Ramos (cell line): ENCODE results near the gene FCN3.
"Not testable (repeated sequence)": the region's sequence is repeated elsewhere in the genome, so short reads cannot be mapped to it uniquely, and the experiment has no call there.

Experiments used
- in situ Hi-C: fragments of 300-500 bp; cut with MboI; formaldehyde crosslinking; loops from one replicate; pipeline ENCODE4 v1.14.3; 2022; ENCODE audit warnings: low sequenced_read_pairs; ENCODE audit not compliant: unreplicated experiment

Gene FCN3

DNA sequence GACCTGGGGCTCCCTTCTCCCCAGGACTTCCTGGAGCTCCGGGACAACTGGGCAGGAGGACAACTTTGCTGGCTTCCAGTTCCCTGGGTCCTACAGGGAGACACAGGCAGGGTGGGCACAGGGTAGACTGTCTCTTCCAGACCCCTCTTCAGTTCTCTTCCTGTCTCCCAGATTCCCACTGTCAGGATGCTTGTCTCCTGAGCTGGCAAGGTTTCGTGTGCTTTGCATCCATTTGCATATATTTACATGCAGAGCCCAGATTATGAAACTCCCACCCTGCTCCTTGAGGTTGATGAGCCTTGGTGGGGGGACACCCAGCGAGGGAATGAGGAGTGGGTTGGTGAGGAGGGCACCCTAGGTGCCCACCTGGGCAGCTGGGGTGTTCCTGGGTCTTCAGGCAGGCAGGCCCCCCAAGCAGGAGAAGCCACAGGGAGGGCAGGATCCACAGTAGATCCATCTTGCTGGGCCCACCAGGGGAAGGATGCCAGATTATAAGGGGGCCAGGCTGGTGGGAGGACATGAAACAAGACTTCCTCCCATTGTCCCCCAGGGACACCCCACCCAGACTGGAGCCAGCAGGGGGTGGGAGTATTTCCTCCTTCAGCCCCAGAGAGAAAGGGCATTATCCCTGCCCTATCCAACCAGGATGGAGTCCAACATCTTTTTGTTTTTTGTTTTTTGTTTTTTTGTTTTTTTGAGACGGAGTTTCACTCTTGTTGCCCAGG lies at the start of gene FCN3:
TSS of gene FCN3 (minus strand) at position 463 of the 725 bp plus-strand sequence. CDS start at position 457, 6 bp downstream.
- in situ Hi-C loops = no loop called here

DNA sequence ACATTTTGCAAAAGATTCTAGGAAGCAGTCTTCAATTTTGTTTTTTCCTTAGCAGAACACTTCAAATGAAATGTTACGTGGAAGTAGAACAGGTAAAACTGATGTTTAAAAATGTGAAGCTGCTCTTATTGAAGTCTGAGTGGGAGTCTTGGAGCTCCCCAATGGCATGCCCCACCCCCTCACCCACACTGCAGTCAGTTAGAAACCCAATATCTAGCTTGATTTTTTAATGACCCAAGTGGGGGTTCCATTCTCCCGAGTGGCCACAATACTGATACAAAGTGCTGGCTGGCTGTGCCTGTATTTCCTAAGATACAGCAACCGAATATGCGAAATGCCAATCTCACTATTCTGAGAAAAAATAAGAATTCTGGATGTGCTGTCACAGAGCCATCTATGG lies 49.1 kb upstream of the FCN3 start:
- in situ Hi-C loops = no loop called here

DNA sequence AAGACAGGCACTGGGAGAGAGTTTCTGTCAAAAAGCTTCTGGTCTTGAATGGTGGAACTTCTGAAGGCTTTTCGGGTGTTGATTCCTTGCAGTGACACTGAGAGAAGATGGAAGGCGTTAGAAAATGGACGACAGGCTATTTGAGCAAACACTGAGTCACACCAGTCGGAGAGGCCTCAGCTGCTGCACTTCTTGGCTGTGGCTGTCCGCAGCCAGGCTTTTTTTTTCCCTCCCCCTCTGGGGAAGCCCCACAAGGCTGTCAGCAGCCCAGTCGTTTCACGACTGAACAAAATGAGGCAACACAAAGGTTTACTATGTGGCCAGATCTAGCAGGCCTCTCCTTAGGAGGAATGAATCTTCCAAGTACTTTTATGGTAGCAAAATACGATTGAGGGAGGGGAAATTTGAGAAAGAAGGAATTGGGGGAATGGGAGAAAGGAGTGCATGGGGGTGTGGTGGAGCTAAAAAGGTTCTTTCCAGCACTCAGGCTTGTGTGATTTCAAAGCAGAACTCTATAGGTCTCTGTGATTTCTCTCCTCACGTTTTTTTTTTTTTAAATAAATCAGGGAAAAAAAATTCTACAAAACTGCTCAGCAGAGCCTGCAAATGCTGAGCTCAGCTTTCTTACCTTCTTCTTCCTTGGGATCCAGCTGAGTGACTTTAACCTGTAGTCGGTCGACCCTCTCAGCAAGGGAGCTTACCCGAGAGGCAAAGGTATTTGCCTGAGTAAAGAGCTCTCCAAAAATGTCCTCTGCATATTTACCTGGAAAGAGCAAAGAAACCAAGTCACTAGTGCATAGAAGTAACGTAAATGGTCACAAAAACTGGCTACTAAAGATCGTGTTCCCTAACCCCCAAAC lies 43.9 kb upstream of the FCN3 start:
- in situ Hi-C loops = no loop called here

DNA sequence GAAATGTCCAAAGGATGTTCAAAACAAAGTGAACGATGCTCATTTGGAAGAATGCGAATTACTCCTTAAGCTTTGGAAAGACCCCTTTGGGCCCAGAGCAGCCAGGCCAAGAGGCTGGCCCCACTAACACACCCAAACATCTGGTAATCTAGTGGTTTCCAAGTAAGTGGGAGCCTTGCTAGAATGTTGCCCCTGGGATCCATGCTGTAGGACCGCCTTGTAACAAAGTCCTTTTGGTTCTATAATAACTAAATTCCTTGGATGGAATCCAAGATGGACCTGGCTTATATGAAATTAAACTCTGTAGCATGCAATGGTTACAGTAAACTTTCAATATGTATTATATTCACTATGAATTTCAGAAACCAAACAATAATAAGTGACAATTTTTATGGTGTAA lies 43.1 kb upstream of the FCN3 start:
- in situ Hi-C loops = no loop called here

DNA sequence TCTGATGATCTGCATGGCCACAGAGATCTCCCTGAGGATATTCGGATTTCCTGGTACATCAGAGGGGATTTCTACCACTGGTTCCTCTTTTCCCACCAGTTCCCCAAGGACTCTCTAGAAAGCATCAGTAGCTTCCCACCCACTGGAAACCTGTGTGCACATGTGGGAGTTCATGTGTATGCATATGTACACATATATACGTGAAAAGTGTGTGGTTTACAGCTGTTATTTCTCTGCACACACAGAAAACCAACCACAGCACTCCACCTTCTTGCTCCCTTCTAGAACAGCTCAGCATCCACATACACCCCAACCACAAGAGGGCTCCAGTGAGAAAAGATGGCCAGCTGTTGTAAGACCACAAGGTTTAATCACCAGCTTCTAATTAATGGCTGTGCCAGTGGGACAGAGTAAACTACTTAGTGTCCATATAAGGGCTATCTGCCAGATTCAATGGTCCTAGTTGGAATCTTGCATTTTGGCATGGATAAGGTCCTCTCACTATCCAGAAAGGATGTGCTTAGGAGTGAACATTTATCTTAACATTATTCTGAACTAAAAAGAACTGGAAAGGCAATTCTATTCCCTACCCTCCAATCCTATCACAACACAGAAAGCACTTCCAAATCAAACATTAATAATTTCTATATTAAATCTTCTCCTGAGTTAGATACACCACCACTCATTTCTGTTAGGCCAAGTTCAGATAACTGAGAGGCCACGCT lies 41.9 kb upstream of the FCN3 start:
- in situ Hi-C loops = no loop called here

DNA sequence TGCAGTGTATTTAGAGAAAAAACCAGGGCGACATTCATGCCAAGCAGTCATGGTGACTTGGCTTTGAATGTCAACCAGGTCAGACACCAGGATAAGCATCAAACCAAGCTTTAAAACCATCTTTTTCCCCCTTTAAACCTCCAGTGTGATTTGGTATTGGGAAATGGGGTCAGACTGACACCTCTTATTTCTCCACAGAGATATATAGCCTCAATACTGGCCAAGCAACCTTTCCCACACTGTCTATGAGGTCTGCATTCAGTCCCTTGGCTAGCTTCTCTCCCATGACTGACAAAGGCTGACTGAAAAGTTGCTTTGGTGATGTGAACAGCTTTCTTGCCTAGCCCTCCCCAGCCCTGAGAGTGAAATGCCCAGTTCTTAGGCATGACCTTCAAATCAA lies 39.5 kb upstream of the FCN3 start:
- in situ Hi-C loops = no loop called here

DNA sequence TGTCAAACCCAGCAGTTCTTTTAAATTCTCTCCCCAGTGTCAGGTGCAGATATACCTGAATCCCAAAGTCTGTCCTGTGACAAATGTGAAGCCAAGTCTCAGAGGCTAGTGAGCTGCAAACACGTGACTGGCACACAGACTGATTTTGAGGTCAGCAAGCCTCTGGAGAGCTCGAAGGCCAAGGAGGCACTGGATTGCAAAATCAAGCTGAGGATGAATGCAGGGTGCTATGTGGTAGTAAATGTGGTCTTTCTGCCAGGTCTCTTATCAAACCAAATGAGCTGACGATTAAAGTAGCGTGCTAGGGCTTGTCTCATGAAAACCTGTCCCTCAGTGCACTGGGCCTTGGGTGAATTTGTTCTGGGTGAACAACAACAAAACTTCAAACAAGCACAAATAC lies 38.4 kb upstream of the FCN3 start:
- in situ Hi-C loops = no loop called here

DNA sequence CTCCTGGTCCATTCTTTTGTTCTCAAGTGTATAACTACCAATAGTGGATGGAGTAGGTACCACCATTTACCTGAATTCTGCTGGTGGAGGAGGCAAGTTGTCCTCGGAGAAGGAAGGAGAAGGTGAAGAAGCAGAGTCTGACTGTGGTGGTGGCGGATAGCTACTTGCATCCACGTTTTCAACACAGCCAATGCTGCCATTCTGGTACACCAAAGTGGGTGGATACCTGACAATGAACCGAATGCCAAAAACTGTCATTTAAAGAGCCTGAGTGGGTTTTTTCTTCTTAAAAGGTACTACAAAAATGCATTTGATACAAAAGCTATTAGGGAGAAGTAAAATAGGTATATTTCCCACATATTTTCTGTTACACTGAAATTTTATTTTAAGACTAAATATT lies 37.9 kb upstream of the FCN3 start:
- in situ Hi-C loops = no loop called here

DNA sequence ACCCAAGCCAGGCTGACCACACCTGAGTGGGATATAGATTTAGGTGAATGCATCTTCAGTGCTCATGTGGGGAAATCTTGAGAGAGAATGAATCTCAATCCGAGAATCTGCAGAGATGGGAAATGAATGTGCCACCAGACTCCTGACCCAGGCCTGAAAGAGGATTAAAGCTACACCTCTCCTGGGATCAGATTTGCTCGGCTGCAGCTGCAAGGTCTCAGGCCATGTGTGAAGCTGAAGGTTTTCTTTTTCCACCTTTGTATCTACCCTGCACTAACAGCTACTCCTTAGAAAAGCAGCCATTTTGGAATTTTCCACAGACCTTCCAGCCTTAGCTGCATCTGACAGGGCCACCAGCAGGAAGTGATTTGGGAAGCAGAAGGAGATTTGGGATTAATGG lies 36.1 kb upstream of the FCN3 start:
- in situ Hi-C loops = no loop called here

DNA sequence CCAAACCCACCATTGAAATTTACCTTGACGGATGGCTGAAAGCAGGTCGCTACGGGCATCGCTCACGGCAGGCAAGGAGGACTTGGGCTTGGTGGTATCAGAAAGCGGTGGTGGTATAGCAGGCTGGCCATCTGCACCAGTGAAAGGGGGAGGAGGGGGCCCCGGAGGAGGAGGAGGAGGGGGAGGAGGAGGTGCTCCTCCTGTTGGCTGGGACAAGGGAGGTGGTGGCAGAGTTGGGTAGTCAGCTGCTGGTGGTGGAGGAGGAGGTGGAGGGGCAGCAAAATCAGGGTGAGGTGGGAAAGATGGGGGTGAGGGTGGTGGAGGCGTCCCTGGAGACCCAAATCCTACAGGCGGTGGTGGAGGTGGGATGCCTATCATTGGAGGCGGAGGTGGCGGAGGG lies 35.0 kb upstream of the FCN3 start:
- in situ Hi-C loops = no loop called here

DNA sequence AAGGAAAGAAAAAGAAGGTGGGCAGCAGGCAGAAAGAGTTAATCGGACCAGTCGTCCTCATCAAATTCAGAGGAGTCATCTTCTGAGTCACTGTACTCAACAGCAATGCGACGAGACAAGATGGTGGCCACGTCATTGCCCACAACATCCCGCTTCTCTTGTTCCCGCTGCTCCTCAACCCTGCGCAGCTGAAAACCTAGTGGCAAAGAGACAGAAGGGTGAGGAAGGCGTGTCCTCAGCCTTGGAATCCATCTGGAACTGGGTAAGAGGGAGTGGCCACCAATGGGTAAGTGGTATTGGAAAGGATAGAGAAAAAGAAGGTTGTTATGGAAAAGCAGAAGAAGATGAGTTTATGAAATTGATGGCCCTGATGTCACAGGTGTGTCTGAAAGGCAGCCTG lies 33.5 kb upstream of the FCN3 start:
- in situ Hi-C loops = no loop called here

DNA sequence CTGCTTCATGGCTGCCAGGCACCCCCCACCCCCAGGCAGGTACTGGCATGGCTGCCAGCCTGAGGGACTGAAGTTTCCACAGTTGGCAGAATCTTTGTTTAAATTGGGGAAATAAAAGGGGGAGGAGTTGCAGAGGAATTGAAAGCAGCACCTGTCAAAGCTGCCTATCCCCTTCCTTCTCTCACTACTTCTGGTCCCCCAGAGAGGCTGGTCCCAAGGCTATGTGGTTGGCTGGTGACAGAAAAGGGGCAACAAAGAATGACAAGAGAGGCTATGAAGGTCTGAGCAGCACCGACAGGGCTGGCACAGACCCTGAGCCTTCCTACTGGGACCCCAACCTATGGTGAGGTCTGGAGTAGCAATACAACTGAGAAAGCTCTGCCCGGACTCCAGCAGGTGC lies 32.2 kb upstream of the FCN3 start:
- in situ Hi-C loops = not testable (repeated sequence)

DNA sequence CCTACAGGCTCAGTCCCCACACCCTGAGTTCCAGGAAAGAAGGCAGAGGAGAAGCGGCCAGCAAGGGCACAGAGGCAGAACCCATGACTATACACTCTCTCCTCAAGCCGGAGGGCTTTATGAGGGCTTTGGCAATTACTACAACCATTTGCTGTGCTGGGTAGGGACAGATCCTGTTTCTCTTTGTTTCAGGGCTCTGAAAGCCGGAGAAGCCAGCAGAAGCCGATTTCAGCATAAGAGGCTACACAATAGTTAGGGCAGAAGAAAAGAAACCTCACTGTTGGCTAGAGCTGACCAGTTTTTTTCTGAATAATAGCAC lies 31.7 kb upstream of the FCN3 start:
- in situ Hi-C loops = no loop called here

DNA sequence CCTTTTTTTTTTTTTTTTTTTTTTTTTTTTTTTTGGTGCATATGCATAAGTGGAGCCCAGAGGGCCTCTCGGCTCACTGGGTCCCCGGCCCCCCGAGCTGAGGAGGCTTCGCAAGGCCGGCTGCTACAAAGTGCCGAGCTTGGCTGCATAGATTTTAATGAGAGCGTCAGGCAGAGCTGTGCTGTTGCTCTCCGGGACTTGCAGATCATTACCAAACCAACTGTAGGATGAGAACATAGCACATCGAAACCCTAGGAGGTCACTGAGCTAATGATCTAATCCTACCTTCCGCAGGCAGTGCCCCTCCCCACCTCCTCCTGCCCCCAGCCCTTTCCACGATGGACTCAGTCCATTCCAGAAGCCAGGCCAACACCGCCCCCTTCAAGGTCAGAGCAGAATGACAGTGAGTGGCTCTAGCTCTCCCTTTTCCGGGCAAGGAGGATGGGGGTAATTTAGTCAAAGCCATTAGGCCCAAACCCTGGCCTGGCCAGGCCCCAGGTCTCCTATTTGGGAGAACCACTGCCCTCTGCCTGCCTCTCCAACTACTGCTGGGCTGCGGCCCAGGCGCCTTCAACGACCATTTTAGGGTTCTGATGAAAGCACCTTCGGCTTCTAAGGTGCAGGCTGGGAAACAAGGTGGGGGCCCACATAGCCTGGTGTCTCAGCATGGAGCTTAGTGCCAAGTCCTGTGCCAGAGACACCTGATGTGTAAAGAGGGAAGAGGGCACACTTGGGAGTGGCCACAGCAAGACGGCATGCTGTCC lies 31.2 kb upstream of the FCN3 start:
- in situ Hi-C loops = not testable (repeated sequence)

DNA sequence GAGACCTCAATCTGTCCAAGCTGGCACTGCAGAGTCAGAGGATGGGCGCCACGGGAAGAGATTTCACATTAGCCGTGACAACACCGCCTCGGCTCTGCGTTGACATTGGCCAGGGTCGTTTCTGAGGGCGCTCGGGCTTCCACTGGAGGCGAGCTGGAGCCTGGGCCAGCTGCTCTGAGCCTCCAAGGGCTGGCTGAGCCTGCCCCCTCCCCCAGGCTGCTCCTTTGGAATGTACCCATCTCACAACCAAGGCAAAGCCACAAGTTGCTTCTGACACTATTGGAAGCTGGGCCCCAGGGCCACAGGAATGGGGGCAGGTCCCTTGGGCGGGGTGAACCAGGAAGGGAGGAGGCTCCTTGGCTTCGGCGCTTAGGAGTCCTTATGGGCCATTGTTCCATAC lies 30.4 kb upstream of the FCN3 start:
- in situ Hi-C loops = no loop called here

DNA sequence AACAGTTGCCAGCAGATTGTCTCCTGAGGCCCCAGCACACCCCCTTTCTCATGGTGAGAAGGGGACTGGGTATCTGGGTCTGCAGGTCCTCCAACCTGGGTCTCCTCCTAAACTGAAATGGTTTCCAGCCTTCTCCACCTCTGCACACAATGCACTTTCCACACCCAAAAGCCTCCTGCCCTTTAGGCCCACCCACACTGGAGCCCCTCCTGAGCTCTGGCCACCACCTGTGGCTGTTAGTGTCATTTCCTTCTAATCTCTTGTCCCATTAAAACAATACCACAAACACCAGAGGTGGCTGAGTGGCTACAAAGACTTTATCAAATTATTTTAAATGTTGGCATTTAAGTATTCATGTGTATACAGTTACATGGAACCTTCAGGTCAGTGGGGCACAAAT lies 29.3 kb upstream of the FCN3 start:
- in situ Hi-C loops = no loop called here

DNA sequence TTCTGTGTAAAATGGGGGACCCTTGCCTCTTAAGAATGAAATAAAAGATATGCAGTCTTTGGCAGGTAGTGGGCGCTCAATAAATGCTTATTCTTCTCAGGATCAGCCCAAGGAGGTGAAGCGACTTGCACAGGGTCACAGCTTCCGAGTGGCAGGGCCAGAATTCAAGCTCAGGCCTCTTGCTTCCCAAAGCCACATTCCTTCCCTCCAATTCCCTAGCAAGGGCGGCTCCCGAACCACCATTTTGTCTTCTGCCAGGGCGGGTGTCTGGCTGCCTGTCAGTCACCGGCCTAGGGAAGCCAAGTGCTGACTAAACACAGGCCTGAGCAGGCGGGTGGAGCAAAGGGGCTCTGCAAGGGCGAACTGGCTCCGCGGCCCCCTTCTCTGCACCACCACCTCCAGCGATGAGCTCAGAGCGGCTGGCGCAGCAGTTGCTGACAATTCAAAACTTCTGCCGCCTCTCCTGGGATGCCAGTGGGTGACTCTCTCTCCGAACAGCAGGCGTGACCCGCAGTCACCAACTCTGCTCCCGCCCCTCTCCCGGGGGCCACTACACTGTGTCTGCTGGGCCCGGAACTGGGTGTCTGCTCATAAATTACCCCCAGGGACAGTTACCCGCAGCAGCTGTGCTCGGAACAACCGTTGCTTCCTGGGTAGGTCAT lies 28.6 kb upstream of the FCN3 start:
- in situ Hi-C loops = no loop called here

DNA sequence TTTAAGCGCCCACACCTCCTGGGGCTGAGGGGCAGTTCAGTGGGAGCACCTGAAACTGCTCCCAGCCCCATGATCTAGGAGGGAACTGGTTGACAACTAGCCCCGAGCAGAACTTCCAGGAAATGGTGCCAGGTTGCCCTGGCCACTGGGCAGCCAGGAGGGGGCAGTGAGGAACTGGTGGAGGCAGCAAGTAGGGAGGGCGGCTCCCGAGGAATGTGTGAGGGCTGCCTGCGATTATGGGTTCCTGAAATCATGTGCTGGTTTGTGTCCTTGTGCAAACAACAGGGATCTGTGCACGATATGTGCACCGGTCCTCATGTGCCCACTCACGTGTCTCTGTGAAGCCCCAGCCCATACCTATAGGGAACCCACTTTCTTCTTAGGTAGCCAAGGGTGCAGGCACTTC lies 27.7 kb upstream of the FCN3 start:
- in situ Hi-C loops = no loop called here

DNA sequence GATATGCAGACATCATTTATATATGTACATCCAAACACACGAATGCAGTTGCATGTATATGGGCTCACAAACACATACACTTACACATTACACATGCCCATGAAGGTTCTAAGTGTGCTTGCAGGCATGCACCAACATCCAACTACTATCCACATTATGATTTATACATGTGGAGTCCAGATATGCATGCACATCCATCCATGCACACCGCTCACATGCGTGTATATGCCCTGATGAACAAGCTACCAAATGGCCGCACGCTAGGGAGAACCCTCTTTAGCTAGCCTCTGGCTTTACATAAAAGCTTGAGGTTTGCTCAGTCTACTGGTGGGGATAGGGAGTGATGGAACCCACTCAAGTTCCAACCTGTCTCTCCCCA lies 26.3 kb upstream of the FCN3 start:
- in situ Hi-C loops = no loop called here
